CD14-positive monocyte (primary cell): Measurements from ENCODE around the gene CAPN14. TPM values are rescaled to one million over a fixed set of nuclear protein-coding genes. Genes with fewer than 3 reads are reported as not detected.

Experiments
- DNase-seq, 3 donors: peaks; one replicate each; pipeline ENCODE4 v3.0.0-alpha.2; 2011 to 2022
- H2AFZ ChIP-seq: 2 replicates; pipeline ENCODE4 v1.6.0; 2012; ENCODE audit warnings: mild to moderate bottlenecking, low read depth, low read length, inconsistent platforms; ENCODE audit not compliant: insufficient read depth, poor library complexity, severe bottlenecking
- H3K27ac ChIP-seq, 2 donors: 1 replicate in 1 of 2; 2 replicates in 1 of 2; pipeline ENCODE4 v1.5.1; 2012 to 2013; ENCODE audit warnings: low read length in 2 of 2, control low read depth in 1 of 2, inconsistent platforms in 1 of 2, low read depth in 1 of 2, mild to moderate bottlenecking in 1 of 2
- H3K27me3 ChIP-seq, 2 donors: one replicate each; pipeline versions ENCODE4 v1.6.0 to v1.6.1; 2011 to 2013; ENCODE audit warnings: low read length in 2 of 2; ENCODE audit not compliant: control insufficient read depth in 2 of 2, insufficient read depth in 2 of 2
- H3K36me3 ChIP-seq, 2 donors: replicated peaks in 1 of 2; 1 replicate in 1 of 2; 2 replicates in 1 of 2; pipeline versions ENCODE4 v1.5.1 to v1.6.1; 2012 to 2013; ENCODE audit warnings: low read length in 2 of 2, control low read depth in 1 of 2, inconsistent platforms in 1 of 2, mild to moderate bottlenecking in 1 of 2; ENCODE audit not compliant: insufficient read depth in 2 of 2, control insufficient read depth in 1 of 2
- H3K4me1 ChIP-seq, 2 donors: 1 replicate in 1 of 2; 2 replicates in 1 of 2; pipeline versions ENCODE4 v1.5.1 to v1.6.1; 2012 to 2013; ENCODE audit warnings: low read length in 2 of 2, control low read depth in 1 of 2, inconsistent platforms in 1 of 2, mild to moderate bottlenecking in 1 of 2, moderate library complexity in 1 of 2; ENCODE audit not compliant: insufficient read depth in 2 of 2, control insufficient read depth in 1 of 2
- H3K4me2 ChIP-seq: replicated peaks from 2 replicates; pipeline ENCODE3; 2012; ENCODE audit warnings: low read length, moderate library complexity, mild to moderate bottlenecking; ENCODE audit not compliant: poor library complexity, severe bottlenecking; ENCODE audit errors: extremely low read depth
- H3K4me3 ChIP-seq, 3 experiments: fragments of 200-600 bp in 1 of 3; sonication (generic) in 1 of 3; replicated peaks in 1 of 3; 1 replicate in 2 of 3; 2 replicates in 1 of 3; pipeline ENCODE4 v1.5.1; 2011 to 2013; ENCODE audit warnings: low read length in 3 of 3, mild to moderate bottlenecking in 3 of 3, control low read depth in 2 of 3, low read depth in 2 of 3, inconsistent platforms in 1 of 3, moderate library complexity in 1 of 3
- H3K79me2 ChIP-seq: 2 replicates; pipeline ENCODE4 v1.6.0; 2012; ENCODE audit warnings: mild to moderate bottlenecking, control low read depth, inconsistent platforms, low read length, moderate library complexity; ENCODE audit not compliant: insufficient read depth
- H3K9ac ChIP-seq: 2 replicates; pipeline ENCODE4 v1.6.0; 2017; ENCODE audit warnings: low read length, mild to moderate bottlenecking; ENCODE audit not compliant: insufficient read depth, poor library complexity, severe bottlenecking
- H3K9me3 ChIP-seq, 2 donors: replicated peaks in 1 of 2; 1 replicate in 1 of 2; 2 replicates in 1 of 2; pipeline versions ENCODE4 v1.5.1 to v1.6.1; 2012 to 2013; ENCODE audit warnings: low read length in 2 of 2, control low read depth in 1 of 2; ENCODE audit not compliant: control insufficient read depth in 1 of 2, insufficient read depth in 1 of 2
- H4K20me1 ChIP-seq: 2 replicates; pipeline ENCODE4 v1.6.0; 2012; ENCODE audit warnings: mild to moderate bottlenecking, low read length, control low read depth, moderate library complexity; ENCODE audit not compliant: insufficient read depth
- H3K27ac Mint-ChIP-seq, 7 donors: one replicate each; pipeline ENCODE4 v1.8.0; 2020; ENCODE audit warnings: mild to moderate bottlenecking in 7 of 7, mixed read lengths in 7 of 7, moderate library complexity in 6 of 7, inconsistent platforms in 2 of 7
- H3K27me3 Mint-ChIP-seq, 3 donors: one replicate each; pipeline ENCODE4 v1.8.0; 2021 to 2022; ENCODE audit warnings: low read depth in 3 of 3, mild to moderate bottlenecking in 3 of 3, mixed read lengths in 3 of 3, moderate library complexity in 3 of 3, inconsistent platforms in 1 of 3
- H3K36me3 Mint-ChIP-seq, 2 donors: one replicate each; pipeline ENCODE4 v1.8.0; 2020; ENCODE audit warnings: mixed read lengths in 2 of 2, inconsistent platforms in 1 of 2, mild to moderate bottlenecking in 1 of 2
- H3K4me1 Mint-ChIP-seq: one replicate; pipeline ENCODE4 v1.8.0; 2020; ENCODE audit warnings: mild to moderate bottlenecking, mixed read lengths
- H3K4me3 Mint-ChIP-seq, 2 donors: one replicate each; pipeline ENCODE4 v1.8.0; 2020; ENCODE audit warnings: mild to moderate bottlenecking in 2 of 2, mixed read lengths in 2 of 2, moderate library complexity in 1 of 2
- H3K9me3 Mint-ChIP-seq, 7 donors: one replicate each; pipeline ENCODE4 v1.8.0; 2020 to 2022; ENCODE audit warnings: mixed read lengths in 7 of 7, mild to moderate bottlenecking in 6 of 7, moderate library complexity in 6 of 7, inconsistent platforms in 2 of 7
- CTCF ChIP-seq: fragments of 200-600 bp; IDR thresholded peaks from one replicate; pipeline ENCODE4 v1.8.0; 2022; ENCODE audit warnings: antibody characterized with exemption, mild to moderate bottlenecking
- WGBS: methylation state at CpG from one replicate; pipeline ENCODE4 v1.1.5; 2013; ENCODE audit warnings: missing lambda C conversion rate; ENCODE audit not compliant: insufficient coverage; 5-methylcytosine and 5-hydroxymethylcytosine counted together
- intact Hi-C, 2 donors: fragments of 100-400 bp; cut with micrococcal nuclease; formaldehyde crosslinking; loops; one replicate each; pipeline versions ENCODE4 v1.15.0 to v1.15.1; 2023
- polyA plus RNA-seq, 3 donors: library from polyadenylated mRNA; depleted of rRNA in 1 of 3; unstranded in 2 of 3; stranded (reverse) in 1 of 3; fragments of 300-500 nt in 2 of 3; fragments of >200 nt in 1 of 3; fragmentation: Illumina TruSeq in 2 of 3; gene quantifications; 1 replicate in 2 of 3; 2 replicates in 1 of 3; pipeline ENCODE4 v1.2.3, GENCODE V29; 2012 to 2021

The CAPN14 gene
- polyA plus RNA-seq, 3 donors, result not detected

GRCh38 chr2:31136000-31136399 lies 81.3 kb downstream of the CAPN14 start:
- H3K4me3 ChIP-seq, result no peak overlapping the region

GRCh38 chr2:31134480-31134879 lies 82.8 kb downstream of the CAPN14 start:
- Histone ChIP-seq H3K36me3 (no peaks in the 10 kb centered on the region), H3K9me3 (peaks cover 0 to 11% of the 10 kb centered on the region in 2 donors), H3K79me2 (no peaks in the 10 kb centered on the region), H3K4me1 (peaks cover 13 to 21% of the 10 kb centered on the region in 2 donors), H3K27ac (no peak overlapping the region), H3K4me2 (no peak overlapping the region), H2AFZ (no peak overlapping the region), H3K4me3 (no peak overlapping the region), H3K27me3 (peaks cover 17 to 28% of the 10 kb centered on the region in 2 donors), H4K20me1 (no peaks in the 10 kb centered on the region), H3K9ac (no peak overlapping the region)
- WGBS, result 83% methylated on average over 4 of the region's 5 CpGs
- no peak for TF ChIP-seq CTCF
- Mint-ChIP-seq H3K27me3 (peaks cover 19 to 37% (median 29%) of the 10 kb centered on the region in 3 donors), H3K4me3 (no peak overlapping the region), H3K36me3 (peaks cover 0 to 2% of the 10 kb centered on the region in 2 donors), H3K27ac (no peak overlapping the region), H3K4me1 (peaks cover 11% of the 10 kb centered on the region), H3K9me3 (peaks cover 0 to 4% (median 0%) of the 10 kb centered on the region in 7 donors)
- intact Hi-C loops, result no loop called here
- no peak for DNase-seq

More at GRCh38 chr2:31136000-31136399, 81.3 kb downstream of the CAPN14 start:
- Histone ChIP-seq H4K20me1 (no peaks in the 10 kb centered on the region), H3K4me2 (no peak overlapping the region), H3K9me3 (peaks cover 0 to 11% of the 10 kb centered on the region in 2 donors), H3K4me1 (peaks cover 13 to 21% of the 10 kb centered on the region in 2 donors), H3K27me3 (peaks cover 18 to 33% of the 10 kb centered on the region in 2 donors), H3K27ac (no peak overlapping the region), H3K9ac (no peak overlapping the region), H3K36me3 (no peaks in the 10 kb centered on the region), H2AFZ (no peak overlapping the region), H3K79me2 (no peaks in the 10 kb centered on the region)
- no peak overlapping the region for H3K4me3 Mint-ChIP-seq
- TF ChIP-seq CTCF, result no peak
- H3K9me3 Mint-ChIP-seq, result peaks cover 0 to 4% (median 0%) of the 10 kb centered on the region in 7 donors
- H3K4me1 Mint-ChIP-seq, result peaks cover 11% of the 10 kb centered on the region
- H3K27me3 Mint-ChIP-seq, result peaks cover 21 to 40% (median 34%) of the 10 kb centered on the region in 3 donors
- DNase-seq, result no peak
- intact Hi-C loops, result no loop called here
- H3K27ac Mint-ChIP-seq, result no peak overlapping the region
- H3K36me3 Mint-ChIP-seq, result peaks cover 0 to 2% of the 10 kb centered on the region in 2 donors
- WGBS, result 90% methylated on average over 1 of the region's 3 CpGs
